HCT116 (cell line): ENCODE data around the gene DTX1. TPM values are rescaled to one million over a fixed set of nuclear protein-coding genes. Genes with fewer than 3 reads are reported as not detected.

Source experiments
- ATAC-seq: fragments of 200-7000 bp; cut with Tn5 transposase; 2 replicates; pipeline ENCODE4 v1.9.1; 2020; ENCODE audit warnings: mild to moderate bottlenecking, moderate library complexity
- BruUV-seq: library from RNA; stranded (reverse); fragments of 400-500 nt; replicated peaks from 2 replicates; lab custom pipeline; 2021; lab: Mats Ljungman, UMichigan
- CTCF ChIA-PET: fragments of 300-600 bp; sonication (Branson Sonifier 250); formaldehyde crosslinking; loops from one replicate; lab custom pipeline; 2021; ENCODE audit warnings: antibody characterized with exemption; lab: Charles Lee
- POLR2A ChIA-PET: fragments of 300-600, 350-600 bp; sonication (Branson Sonifier 250); formaldehyde crosslinking; loops from one replicate; lab custom pipeline; 2021; ENCODE audit warnings: antibody characterized with exemption; lab: Charles Lee
- RAD21 ChIA-PET, 2 experiments: fragments of 300-600 bp; sonication (Branson Sonifier 250); formaldehyde crosslinking; loops; one replicate each; lab custom pipeline; 2023; ENCODE audit warnings: low total read pairs in 2 of 2; ENCODE audit not compliant: uncharacterized antibody in 2 of 2, unreplicated experiment in 2 of 2, low non-redundant PET in 1 of 2; lab: Charles Lee
- DNase-seq: peaks from one replicate; pipeline ENCODE4 v3.0.0-alpha.2; 2010; ENCODE audit warnings: low read depth, low spot score
- H2AFZ ChIP-seq: fragments of 200-600 bp; shearing (Covaris generic), sonication (generic); 2 replicates; pipeline ENCODE4 v1.6.1; 2017; ENCODE audit warnings: low read depth, mixed run types, mixed read lengths, antibody characterized with exemption, low read length; ENCODE audit not compliant: poor library complexity, severe bottlenecking
- H3K27ac ChIP-seq: 2 replicates; pipeline ENCODE4 v1.5.1; 2012; ENCODE audit warnings: low read depth, low read length
- H3K27me3 ChIP-seq: fragments of 200-600 bp; sonication (generic); 2 replicates; pipeline ENCODE4 v1.6.1; 2016; ENCODE audit warnings: mixed run types, low read length, mixed read lengths; ENCODE audit not compliant: insufficient read depth
- H3K36me3 ChIP-seq, 2 experiments: fragments of 200-500 bp in 1 of 2; fragments of 200-600 bp in 1 of 2; sonication (Bioruptor generic) in 1 of 2; sonication (generic) in 1 of 2; 2 replicates each; pipeline versions ENCODE4 v1.5.1 to v1.6.1; 2014 to 2016; ENCODE audit warnings: low read length in 2 of 2, inconsistent platforms in 1 of 2, mixed read lengths in 1 of 2, mixed run types in 1 of 2; ENCODE audit not compliant: insufficient read depth in 2 of 2, control insufficient read depth in 1 of 2
- H3K4me1 ChIP-seq, 2 experiments: fragments of 200-600 bp in 1 of 2; sonication (generic) in 1 of 2; 2 replicates each; pipeline versions ENCODE4 v1.5.1 to v1.6.1; 2012 to 2017; ENCODE audit warnings: low read length in 2 of 2, inconsistent platforms in 1 of 2, mild to moderate bottlenecking in 1 of 2, mixed read lengths in 1 of 2, mixed run types in 1 of 2, moderate library complexity in 1 of 2; ENCODE audit not compliant: insufficient read depth in 2 of 2, control insufficient read depth in 1 of 2
- H3K4me2 ChIP-seq: fragments of 200-600 bp; sonication (generic); 2 replicates; pipeline ENCODE4 v1.6.1; 2017; ENCODE audit warnings: mixed run types, low read length, mixed read lengths
- H3K4me3 ChIP-seq, 2 experiments: fragments of 200-600 bp in 1 of 2; sonication (generic) in 1 of 2; replicated peaks in 1 of 2; 2 replicates each; pipeline ENCODE4 v1.5.1; 2011 to 2016; ENCODE audit warnings: low read length in 2 of 2, control low read depth in 1 of 2, low read depth in 1 of 2, mild to moderate bottlenecking in 1 of 2, mixed read lengths in 1 of 2, mixed run types in 1 of 2
- H3K79me2 ChIP-seq: fragments of 200-600 bp; sonication (generic); 2 replicates; pipeline ENCODE4 v1.6.1; 2017; ENCODE audit warnings: mild to moderate bottlenecking, mixed run types, low read length, moderate library complexity, mixed read lengths; ENCODE audit not compliant: insufficient read depth
- H3K9ac ChIP-seq: fragments of 200-600 bp; sonication (generic); 2 replicates; pipeline ENCODE4 v1.6.1; 2016; ENCODE audit warnings: low read length, mixed read lengths
- H3K9me2 ChIP-seq: fragments of 200-600 bp; sonication (generic), shearing (Covaris generic); 2 replicates; pipeline ENCODE4 v1.6.1; 2017; ENCODE audit warnings: mixed run types, mild to moderate bottlenecking, moderate library complexity; ENCODE audit not compliant: insufficient read depth
- H3K9me3 ChIP-seq, 2 experiments: fragments of 200-500 bp in 1 of 2; fragments of 200-600 bp in 1 of 2; sonication (Bioruptor generic) in 1 of 2; sonication (generic) in 1 of 2; 2 replicates each; pipeline ENCODE4 v1.6.1; 2014 to 2017; ENCODE audit warnings: low read length in 2 of 2, mixed read lengths in 2 of 2, inconsistent platforms in 1 of 2, low read depth in 1 of 2, mild to moderate bottlenecking in 1 of 2, mixed run types in 1 of 2, moderate library complexity in 1 of 2; ENCODE audit not compliant: control insufficient read depth in 1 of 2, insufficient read depth in 1 of 2
- H4K20me1 ChIP-seq: fragments of 200-600 bp; sonication (generic), shearing (Covaris generic); 2 replicates; pipeline ENCODE4 v1.6.1; 2017; ENCODE audit warnings: mixed run types, mild to moderate bottlenecking, moderate library complexity; ENCODE audit not compliant: insufficient read depth
- ATF3 ChIP-seq: IDR thresholded peaks from 2 replicates; pipeline ENCODE4 v1.6.1; 2012
- CBX3 ChIP-seq: IDR thresholded peaks from 2 replicates; pipeline ENCODE4 v1.6.1; 2012; ENCODE audit warnings: low read depth
- CEBPB ChIP-seq: IDR thresholded peaks from 2 replicates; pipeline ENCODE4 v1.6.1; 2012; ENCODE audit warnings: low read depth
- EGR1 ChIP-seq: IDR thresholded peaks from 2 replicates; pipeline ENCODE4 v1.6.1; 2012; ENCODE audit warnings: low read depth
- ELF1 ChIP-seq: IDR thresholded peaks from 2 replicates; pipeline ENCODE4 v1.6.1; 2012; ENCODE audit warnings: low read depth, borderline replicate concordance
- EZH2 ChIP-seq: fragments of 200-600 bp; sonication (generic); IDR thresholded peaks from 2 replicates; pipeline ENCODE4 v1.6.1; 2017; ENCODE audit warnings: antibody characterized with exemption, mixed run types
- EZH2phosphoT487 ChIP-seq: fragments of 200-600 bp; IDR thresholded peaks from 2 replicates; pipeline ENCODE4 v1.6.1; 2018; ENCODE audit warnings: antibody characterized with exemption, borderline replicate concordance
- FOSL1 ChIP-seq: IDR thresholded peaks from 2 replicates; pipeline ENCODE4 v1.6.1; 2012; ENCODE audit warnings: low read depth
- POLR2A ChIP-seq: IDR thresholded peaks from 2 replicates; pipeline ENCODE4 v1.7.0; 2011; ENCODE audit warnings: borderline replicate concordance; ENCODE audit not compliant: insufficient read depth, insufficient read length; ENCODE audit errors: extremely low read depth
- TCF7L2 ChIP-seq: IDR thresholded peaks from 2 replicates; pipeline ENCODE4 v1.7.0; 2011; ENCODE audit warnings: borderline replicate concordance, inconsistent platforms; ENCODE audit not compliant: insufficient read depth, insufficient read length; ENCODE audit errors: extremely low read depth
- ZFX ChIP-seq: fragments of 450-650 bp; IDR thresholded peaks from 2 replicates; pipeline ENCODE4 v1.6.1; 2017
- intact Hi-C: fragments of 100-400 bp; cut with micrococcal nuclease; formaldehyde crosslinking; loops from 2 replicates; pipeline ENCODE4 v1.10.0; 2022
- total RNA-seq: library from RNA; stranded (reverse); gene quantifications from one replicate; pipeline ENCODE4 v1.2.1, GENCODE V29; 2021; ENCODE audit not compliant: unreplicated experiment
- TF ChIP-seq, protein P1 (sequence below): IDR thresholded peaks from 2 replicates; pipeline ENCODE4 v1.6.1; 2011; ENCODE audit warnings: mild to moderate bottlenecking, low read length, moderate library complexity; ENCODE audit not compliant: insufficient replicate concordance; ENCODE audit errors: extremely low read depth
- TF ChIP-seq, protein P2 (sequence below): IDR thresholded peaks from 2 replicates; pipeline ENCODE4 v1.6.1; 2012; ENCODE audit warnings: low read depth
- TF ChIP-seq, protein P3 (sequence below), 3 experiments: fragments of 200-600 bp in 1 of 3; sonication (generic) in 1 of 3; IDR thresholded peaks in 2 of 3; conservative IDR thresholded peaks in 1 of 3; 2 replicates each; pipeline ENCODE4 v1.5.1; 2012 to 2017; ENCODE audit warnings: low read depth in 2 of 3, low read length in 2 of 3, antibody characterized with exemption in 1 of 3, borderline replicate concordance in 1 of 3, control low read depth in 1 of 3, mild to moderate bottlenecking in 1 of 3, mixed read lengths in 1 of 3, mixed run types in 1 of 3, moderate library complexity in 1 of 3; ENCODE audit not compliant: insufficient read depth in 1 of 3

DTX1 gene
- total RNA-seq, 1 experiment from 2014 or later, result not detected

GRCh38 chr12:113129664-113130456 is 73.3 kb downstream of the DTX1 start:
- Histone ChIP-seq H3K27ac (no peak overlapping the region; the same call in 1 of the 2 replicates), H3K27me3 (no peaks in the 10 kb centered on the region), H2AFZ (no peak overlapping the region), H3K9ac (no peak overlapping the region), H3K9me3 (no peaks in the 10 kb centered on the region), H3K4me3 (no peak overlapping the region), H3K4me1 (peaks cover 8 to 11% of the 10 kb centered on the region in 2 experiments), H4K20me1 (no peaks in the 10 kb centered on the region), H3K36me3 (no peaks in the 10 kb centered on the region), H3K79me2 (peaks cover 12% of the 10 kb centered on the region; the same call in 1 of the 2 replicates), H3K9me2 (no peaks in the 10 kb centered on the region), H3K4me2 (no peak overlapping the region)
- intact Hi-C loops, result no loop called here
- ATAC-seq, result no peak
- ChIA-PET POLR2A (interaction anchor here (0.6 kb wide), 1 partner anchor 106 kb away, joined by 3 read pairs; no protein-coding TSS in a partner anchor), CTCF (interaction anchor here (0.7 kb wide), 1 partner anchor 8 kb away, joined by 3 read pairs; no protein-coding TSS in a partner anchor), RAD21 (no interaction called here)
- TF ChIP-seq CEBPB (no peak), POLR2A (no peak), EZH2 (no peak), ELF1 (no peak), EGR1 (no peak), TCF7L2 (no peak), EZH2phosphoT487 (no peak), CBX3 (no peak), ATF3 (no peak), ZFX (no peak), FOSL1 (no peak)
- TF ChIP-seq, protein P1, sequence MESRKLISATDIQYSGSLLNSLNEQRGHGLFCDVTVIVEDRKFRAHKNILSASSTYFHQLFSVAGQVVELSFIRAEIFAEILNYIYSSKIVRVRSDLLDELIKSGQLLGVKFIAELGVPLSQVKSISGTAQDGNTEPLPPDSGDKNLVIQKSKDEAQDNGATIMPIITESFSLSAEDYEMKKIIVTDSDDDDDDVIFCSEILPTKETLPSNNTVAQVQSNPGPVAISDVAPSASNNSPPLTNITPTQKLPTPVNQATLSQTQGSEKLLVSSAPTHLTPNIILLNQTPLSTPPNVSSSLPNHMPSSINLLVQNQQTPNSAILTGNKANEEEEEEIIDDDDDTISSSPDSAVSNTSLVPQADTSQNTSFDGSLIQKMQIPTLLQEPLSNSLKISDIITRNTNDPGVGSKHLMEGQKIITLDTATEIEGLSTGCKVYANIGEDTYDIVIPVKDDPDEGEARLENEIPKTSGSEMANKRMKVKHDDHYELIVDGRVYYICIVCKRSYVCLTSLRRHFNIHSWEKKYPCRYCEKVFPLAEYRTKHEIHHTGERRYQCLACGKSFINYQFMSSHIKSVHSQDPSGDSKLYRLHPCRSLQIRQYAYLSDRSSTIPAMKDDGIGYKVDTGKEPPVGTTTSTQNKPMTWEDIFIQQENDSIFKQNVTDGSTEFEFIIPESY, result no peak
- TF ChIP-seq, protein P2, sequence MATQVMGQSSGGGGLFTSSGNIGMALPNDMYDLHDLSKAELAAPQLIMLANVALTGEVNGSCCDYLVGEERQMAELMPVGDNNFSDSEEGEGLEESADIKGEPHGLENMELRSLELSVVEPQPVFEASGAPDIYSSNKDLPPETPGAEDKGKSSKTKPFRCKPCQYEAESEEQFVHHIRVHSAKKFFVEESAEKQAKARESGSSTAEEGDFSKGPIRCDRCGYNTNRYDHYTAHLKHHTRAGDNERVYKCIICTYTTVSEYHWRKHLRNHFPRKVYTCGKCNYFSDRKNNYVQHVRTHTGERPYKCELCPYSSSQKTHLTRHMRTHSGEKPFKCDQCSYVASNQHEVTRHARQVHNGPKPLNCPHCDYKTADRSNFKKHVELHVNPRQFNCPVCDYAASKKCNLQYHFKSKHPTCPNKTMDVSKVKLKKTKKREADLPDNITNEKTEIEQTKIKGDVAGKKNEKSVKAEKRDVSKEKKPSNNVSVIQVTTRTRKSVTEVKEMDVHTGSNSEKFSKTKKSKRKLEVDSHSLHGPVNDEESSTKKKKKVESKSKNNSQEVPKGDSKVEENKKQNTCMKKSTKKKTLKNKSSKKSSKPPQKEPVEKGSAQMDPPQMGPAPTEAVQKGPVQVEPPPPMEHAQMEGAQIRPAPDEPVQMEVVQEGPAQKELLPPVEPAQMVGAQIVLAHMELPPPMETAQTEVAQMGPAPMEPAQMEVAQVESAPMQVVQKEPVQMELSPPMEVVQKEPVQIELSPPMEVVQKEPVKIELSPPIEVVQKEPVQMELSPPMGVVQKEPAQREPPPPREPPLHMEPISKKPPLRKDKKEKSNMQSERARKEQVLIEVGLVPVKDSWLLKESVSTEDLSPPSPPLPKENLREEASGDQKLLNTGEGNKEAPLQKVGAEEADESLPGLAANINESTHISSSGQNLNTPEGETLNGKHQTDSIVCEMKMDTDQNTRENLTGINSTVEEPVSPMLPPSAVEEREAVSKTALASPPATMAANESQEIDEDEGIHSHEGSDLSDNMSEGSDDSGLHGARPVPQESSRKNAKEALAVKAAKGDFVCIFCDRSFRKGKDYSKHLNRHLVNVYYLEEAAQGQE, result no peak
- TF ChIP-seq, protein P3, sequence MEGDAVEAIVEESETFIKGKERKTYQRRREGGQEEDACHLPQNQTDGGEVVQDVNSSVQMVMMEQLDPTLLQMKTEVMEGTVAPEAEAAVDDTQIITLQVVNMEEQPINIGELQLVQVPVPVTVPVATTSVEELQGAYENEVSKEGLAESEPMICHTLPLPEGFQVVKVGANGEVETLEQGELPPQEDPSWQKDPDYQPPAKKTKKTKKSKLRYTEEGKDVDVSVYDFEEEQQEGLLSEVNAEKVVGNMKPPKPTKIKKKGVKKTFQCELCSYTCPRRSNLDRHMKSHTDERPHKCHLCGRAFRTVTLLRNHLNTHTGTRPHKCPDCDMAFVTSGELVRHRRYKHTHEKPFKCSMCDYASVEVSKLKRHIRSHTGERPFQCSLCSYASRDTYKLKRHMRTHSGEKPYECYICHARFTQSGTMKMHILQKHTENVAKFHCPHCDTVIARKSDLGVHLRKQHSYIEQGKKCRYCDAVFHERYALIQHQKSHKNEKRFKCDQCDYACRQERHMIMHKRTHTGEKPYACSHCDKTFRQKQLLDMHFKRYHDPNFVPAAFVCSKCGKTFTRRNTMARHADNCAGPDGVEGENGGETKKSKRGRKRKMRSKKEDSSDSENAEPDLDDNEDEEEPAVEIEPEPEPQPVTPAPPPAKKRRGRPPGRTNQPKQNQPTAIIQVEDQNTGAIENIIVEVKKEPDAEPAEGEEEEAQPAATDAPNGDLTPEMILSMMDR (IDR thresholded peaks at IDR 0.05 in 2 of 3, conservative IDR thresholded peaks at IDR 0.05 in 1 of 3; ENCODE audit: borderline replicate concordance in 1 of 3, insufficient read depth in 1 of 3, low read depth in 2 of 3, low read length in 2 of 3), result no peak
- no peak for DNase-seq
- BruUV-seq, result no TSS peak
